HepG2 (cell line): Measurements from ENCODE around the gene ACSM5. TPM values are rescaled to one million over a fixed set of nuclear protein-coding genes. Genes with fewer than 3 reads are reported as not detected.

Experiments used
- FOXC1 ChIP-seq: sonication (generic); formaldehyde crosslinking; IDR thresholded peaks from 2 replicates; pipeline ENCODE4 v1.8.0; 2022; ENCODE audit warnings: mild to moderate bottlenecking, missing genetic modification reagents, borderline replicate concordance
- HES4 ChIP-seq: sonication (generic); formaldehyde crosslinking; IDR thresholded peaks from 2 replicates; pipeline ENCODE4 v1.9.0; 2021; ENCODE audit warnings: mild to moderate bottlenecking, missing genetic modification reagents, borderline replicate concordance
- KDM2A ChIP-seq: sonication (generic); formaldehyde crosslinking; IDR thresholded peaks from 2 replicates; pipeline ENCODE4 v1.4.0; 2020; ENCODE audit warnings: low read depth, missing genetic modification reagents, borderline replicate concordance
- RARA ChIP-seq: IDR thresholded peaks from 2 replicates; pipeline ENCODE4 v1.6.1; 2016; ENCODE audit warnings: missing genetic modification reagents, missing compliant biosample characterization
- SMC3 ChIP-seq: IDR thresholded peaks from 2 replicates; pipeline ENCODE4 v1.6.1; 2011; ENCODE audit warnings: low read length, improper control_type of control experiment
- TEAD3 ChIP-seq: optimal IDR thresholded peaks from 2 replicates; pipeline ENCODE3; 2016; ENCODE audit warnings: borderline replicate concordance
- ZFAT ChIP-seq: sonication (generic); formaldehyde crosslinking; conservative IDR thresholded peaks from 2 replicates; pipeline ENCODE4 v1.8.1; 2023; ENCODE audit warnings: missing genetic modification reagents, inconsistent platforms
- ZNF263 ChIP-seq: sonication (generic); formaldehyde crosslinking; IDR thresholded peaks from 2 replicates; pipeline ENCODE4 v1.4.0; 2020; ENCODE audit warnings: missing genetic modification reagents
- ZNF558 ChIP-seq: sonication (generic); formaldehyde crosslinking; IDR thresholded peaks from 2 replicates; pipeline ENCODE4 v1.9.0; 2022; ENCODE audit warnings: mild to moderate bottlenecking, missing genetic modification reagents, borderline replicate concordance
- ZNF720 ChIP-seq: sonication (generic); formaldehyde crosslinking; IDR thresholded peaks from 2 replicates; pipeline ENCODE4 v1.4.0; 2020; ENCODE audit warnings: missing genetic modification reagents
- ZNF737 ChIP-seq: sonication (generic); formaldehyde crosslinking; IDR thresholded peaks from 2 replicates; pipeline ENCODE4 v1.5.0; 2020; ENCODE audit warnings: missing genetic modification reagents, mild to moderate bottlenecking, borderline replicate concordance
- ZZZ3 ChIP-seq: sonication (generic); formaldehyde crosslinking; IDR thresholded peaks from 2 replicates; pipeline ENCODE4 v1.4.0; 2020; ENCODE audit warnings: missing genetic modification reagents, mild to moderate bottlenecking, borderline replicate concordance
- polyA plus RNA-seq, 8 experiments: library from polyadenylated mRNA; depleted of rRNA in 3 of 8; stranded (reverse) in 7 of 8; unstranded in 1 of 8; fragments of >200 nt; fragmentation: Illumina TruSeq in 4 of 8; extraction: Trizol in 4 of 8; gene quantifications; 2 replicates each; pipeline versions ENCODE4 v1.2.1 to v1.2.3, GENCODE V29; 2011 to 2016; ENCODE audit warnings: low read depth in 4 of 8, missing spikeins in 1 of 8, mixed read lengths in 1 of 8; ENCODE audit not compliant: insufficient read depth in 1 of 8
- total RNA-seq, 5 experiments: library from RNA; depleted of rRNA; stranded (reverse); fragments of >200 nt; fragmentation: Illumina TruSeq; extraction: Trizol; gene quantifications; 2 replicates each; pipeline ENCODE4 v1.2.3, GENCODE V29; 2016; ENCODE audit warnings: low read depth in 1 of 5
- TF ChIP-seq, protein P1 (sequence below): sonication (generic); formaldehyde crosslinking; IDR thresholded peaks from 2 replicates; pipeline ENCODE4 v1.5.1; 2020; ENCODE audit warnings: mild to moderate bottlenecking, missing genetic modification reagents
- TF ChIP-seq, protein P2 (sequence below): sonication (generic); formaldehyde crosslinking; IDR thresholded peaks from 2 replicates; pipeline ENCODE4 v1.4.0; 2020; ENCODE audit warnings: low read depth, mild to moderate bottlenecking, missing genetic modification reagents
- TF ChIP-seq, protein P3 (sequence below): sonication (generic); formaldehyde crosslinking; IDR thresholded peaks from 2 replicates; pipeline ENCODE4 v1.8.0; 2022; ENCODE audit warnings: missing genetic modification reagents, mild to moderate bottlenecking, borderline replicate concordance
- TF ChIP-seq, protein P4 (sequence below), 2 experiments: IDR thresholded peaks; 2 replicates each; pipeline ENCODE4 v1.6.1; 2011 to 2012; ENCODE audit warnings: low read length in 2 of 2, borderline replicate concordance in 1 of 2, low read depth in 1 of 2, mild to moderate bottlenecking in 1 of 2, moderate library complexity in 1 of 2
- TF ChIP-seq, protein P5 (sequence below): sonication (generic); formaldehyde crosslinking; IDR thresholded peaks from 2 replicates; pipeline ENCODE4 v1.5.1; 2020; ENCODE audit warnings: missing genetic modification reagents, mild to moderate bottlenecking, borderline replicate concordance

Gene ACSM5
- total and polyA plus RNA-seq, 2 of the 13 experiments (the other 11 are each of a cell fraction or from before 2014, with no cell fraction given): 9.1 to 15.0 TPM

DNA sequence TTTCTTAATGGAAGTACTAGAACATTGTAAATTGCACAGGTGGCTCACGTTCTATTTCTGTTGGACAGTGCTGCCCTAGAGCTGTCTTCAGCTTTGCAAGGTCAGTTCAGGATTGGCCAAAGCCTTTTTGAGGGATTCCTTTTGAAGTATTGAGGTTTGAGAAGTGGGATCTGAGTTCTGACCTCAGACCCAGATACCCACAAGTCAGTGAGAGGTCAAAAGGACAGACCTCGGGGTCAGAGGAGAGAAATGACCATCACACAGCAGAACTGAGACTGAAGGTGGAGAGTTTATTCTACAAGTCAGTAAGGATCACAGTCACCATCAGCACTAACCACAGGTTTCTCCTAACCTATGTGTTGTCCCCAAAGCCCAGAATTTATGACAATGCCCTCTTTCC is 1.7 kb downstream of the ACSM5 start (continued):
- no peak for TF ChIP-seq ZFAT
- peak; percentile 57; the same call in 1 of the 2 replicates for TF ChIP-seq FOXC1 (CRISPR knock-in tag)
- TF ChIP-seq ZNF720: no peak
- peak; percentile 39; the same call in 1 of the 2 replicates for TF ChIP-seq RARA (CRISPR knock-in tag)
- no peak for TF ChIP-seq ZNF737 (CRISPR knock-in tag)
- TF ChIP-seq, protein P1, sequence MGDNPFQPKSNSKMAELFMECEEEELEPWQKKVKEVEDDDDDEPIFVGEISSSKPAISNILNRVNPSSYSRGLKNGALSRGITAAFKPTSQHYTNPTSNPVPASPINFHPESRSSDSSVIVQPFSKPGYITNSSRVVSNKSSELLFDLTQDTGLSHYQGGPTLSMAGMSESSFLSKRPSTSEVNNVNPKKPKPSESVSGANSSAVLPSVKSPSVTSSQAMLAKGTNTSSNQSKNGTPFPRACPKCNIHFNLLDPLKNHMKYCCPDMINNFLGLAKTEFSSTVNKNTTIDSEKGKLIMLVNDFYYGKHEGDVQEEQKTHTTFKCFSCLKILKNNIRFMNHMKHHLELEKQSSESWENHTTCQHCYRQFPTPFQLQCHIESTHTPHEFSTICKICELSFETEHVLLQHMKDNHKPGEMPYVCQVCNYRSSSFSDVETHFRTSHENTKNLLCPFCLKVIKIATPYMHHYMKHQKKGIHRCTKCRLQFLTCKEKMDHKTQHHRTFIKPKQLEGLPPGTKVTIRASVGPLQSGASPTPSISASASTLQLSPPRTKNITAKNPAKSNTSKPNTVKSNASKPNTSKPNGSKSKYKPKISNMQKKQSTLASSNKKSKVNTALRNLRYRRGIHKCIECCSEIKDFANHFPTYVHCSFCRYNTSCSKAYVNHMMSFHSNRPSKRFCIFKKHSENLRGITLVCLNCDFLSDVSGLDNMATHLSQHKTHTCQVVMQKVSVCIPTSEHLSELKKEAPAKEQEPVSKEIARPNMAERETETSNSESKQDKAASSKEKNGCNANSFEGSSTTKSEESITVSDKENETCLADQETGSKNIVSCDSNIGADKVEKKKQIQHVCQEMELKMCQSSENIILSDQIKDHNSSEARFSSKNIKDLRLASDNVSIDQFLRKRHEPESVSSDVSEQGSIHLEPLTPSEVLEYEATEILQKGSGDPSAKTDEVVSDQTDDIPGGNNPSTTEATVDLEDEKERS (CRISPR knock-in tag): no peak
- no peak for TF ChIP-seq HES4 (CRISPR knock-in tag)
- TF ChIP-seq KDM2A (CRISPR knock-in tag): no peak
- TF ChIP-seq SMC3: no peak
- TF ChIP-seq, protein P2, sequence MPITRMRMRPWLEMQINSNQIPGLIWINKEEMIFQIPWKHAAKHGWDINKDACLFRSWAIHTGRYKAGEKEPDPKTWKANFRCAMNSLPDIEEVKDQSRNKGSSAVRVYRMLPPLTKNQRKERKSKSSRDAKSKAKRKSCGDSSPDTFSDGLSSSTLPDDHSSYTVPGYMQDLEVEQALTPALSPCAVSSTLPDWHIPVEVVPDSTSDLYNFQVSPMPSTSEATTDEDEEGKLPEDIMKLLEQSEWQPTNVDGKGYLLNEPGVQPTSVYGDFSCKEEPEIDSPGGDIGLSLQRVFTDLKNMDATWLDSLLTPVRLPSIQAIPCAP (CRISPR knock-in tag): no peak
- TF ChIP-seq, protein P3, sequence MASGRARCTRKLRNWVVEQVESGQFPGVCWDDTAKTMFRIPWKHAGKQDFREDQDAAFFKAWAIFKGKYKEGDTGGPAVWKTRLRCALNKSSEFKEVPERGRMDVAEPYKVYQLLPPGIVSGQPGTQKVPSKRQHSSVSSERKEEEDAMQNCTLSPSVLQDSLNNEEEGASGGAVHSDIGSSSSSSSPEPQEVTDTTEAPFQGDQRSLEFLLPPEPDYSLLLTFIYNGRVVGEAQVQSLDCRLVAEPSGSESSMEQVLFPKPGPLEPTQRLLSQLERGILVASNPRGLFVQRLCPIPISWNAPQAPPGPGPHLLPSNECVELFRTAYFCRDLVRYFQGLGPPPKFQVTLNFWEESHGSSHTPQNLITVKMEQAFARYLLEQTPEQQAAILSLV (CRISPR knock-in tag): no peak
- peak; percentile 45 for TF ChIP-seq TEAD3 (CRISPR knock-in tag)
- no peak for TF ChIP-seq ZZZ3
- TF ChIP-seq, protein P4, sequence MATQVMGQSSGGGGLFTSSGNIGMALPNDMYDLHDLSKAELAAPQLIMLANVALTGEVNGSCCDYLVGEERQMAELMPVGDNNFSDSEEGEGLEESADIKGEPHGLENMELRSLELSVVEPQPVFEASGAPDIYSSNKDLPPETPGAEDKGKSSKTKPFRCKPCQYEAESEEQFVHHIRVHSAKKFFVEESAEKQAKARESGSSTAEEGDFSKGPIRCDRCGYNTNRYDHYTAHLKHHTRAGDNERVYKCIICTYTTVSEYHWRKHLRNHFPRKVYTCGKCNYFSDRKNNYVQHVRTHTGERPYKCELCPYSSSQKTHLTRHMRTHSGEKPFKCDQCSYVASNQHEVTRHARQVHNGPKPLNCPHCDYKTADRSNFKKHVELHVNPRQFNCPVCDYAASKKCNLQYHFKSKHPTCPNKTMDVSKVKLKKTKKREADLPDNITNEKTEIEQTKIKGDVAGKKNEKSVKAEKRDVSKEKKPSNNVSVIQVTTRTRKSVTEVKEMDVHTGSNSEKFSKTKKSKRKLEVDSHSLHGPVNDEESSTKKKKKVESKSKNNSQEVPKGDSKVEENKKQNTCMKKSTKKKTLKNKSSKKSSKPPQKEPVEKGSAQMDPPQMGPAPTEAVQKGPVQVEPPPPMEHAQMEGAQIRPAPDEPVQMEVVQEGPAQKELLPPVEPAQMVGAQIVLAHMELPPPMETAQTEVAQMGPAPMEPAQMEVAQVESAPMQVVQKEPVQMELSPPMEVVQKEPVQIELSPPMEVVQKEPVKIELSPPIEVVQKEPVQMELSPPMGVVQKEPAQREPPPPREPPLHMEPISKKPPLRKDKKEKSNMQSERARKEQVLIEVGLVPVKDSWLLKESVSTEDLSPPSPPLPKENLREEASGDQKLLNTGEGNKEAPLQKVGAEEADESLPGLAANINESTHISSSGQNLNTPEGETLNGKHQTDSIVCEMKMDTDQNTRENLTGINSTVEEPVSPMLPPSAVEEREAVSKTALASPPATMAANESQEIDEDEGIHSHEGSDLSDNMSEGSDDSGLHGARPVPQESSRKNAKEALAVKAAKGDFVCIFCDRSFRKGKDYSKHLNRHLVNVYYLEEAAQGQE (IDR thresholded peaks at IDR 0.05; ENCODE audit: borderline replicate concordance in 1 of 2, low read depth in 1 of 2, low read length in 2 of 2): no peak
- TF ChIP-seq ZNF558 (CRISPR knock-in tag): no peak
- TF ChIP-seq, protein P5, sequence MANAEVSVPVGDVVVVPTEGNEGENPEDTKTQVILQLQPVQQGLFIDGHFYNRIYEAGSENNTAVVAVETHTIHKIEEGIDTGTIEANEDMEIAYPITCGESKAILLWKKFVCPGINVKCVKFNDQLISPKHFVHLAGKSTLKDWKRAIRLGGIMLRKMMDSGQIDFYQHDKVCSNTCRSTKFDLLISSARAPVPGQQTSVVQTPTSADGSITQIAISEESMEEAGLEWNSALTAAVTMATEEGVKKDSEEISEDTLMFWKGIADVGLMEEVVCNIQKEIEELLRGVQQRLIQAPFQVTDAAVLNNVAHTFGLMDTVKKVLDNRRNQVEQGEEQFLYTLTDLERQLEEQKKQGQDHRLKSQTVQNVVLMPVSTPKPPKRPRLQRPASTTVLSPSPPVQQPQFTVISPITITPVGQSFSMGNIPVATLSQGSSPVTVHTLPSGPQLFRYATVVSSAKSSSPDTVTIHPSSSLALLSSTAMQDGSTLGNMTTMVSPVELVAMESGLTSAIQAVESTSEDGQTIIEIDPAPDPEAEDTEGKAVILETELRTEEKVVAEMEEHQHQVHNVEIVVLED (CRISPR knock-in tag): no peak
- no peak for TF ChIP-seq ZNF263 (CRISPR knock-in tag)
